DMS 273 (cell line): ENCODE measurements around the gene MRAP2.

Experiments used
- DNase-seq: peaks from one replicate; lab custom pipeline; 2025; ENCODE audit not compliant: unreplicated experiment; lab: John Stamatoyannopoulos, UW

MRAP2 gene

GRCh38 chr6:84033523-84034451 is at the start of gene MRAP2:
MRAP2 (plus strand) TSS chr6:84033772; CDS start chr6:84055319, 21,547 bp downstream.
- peak; percentile 89 for DNase-seq

- DNase-seq, result no peak
These were observed 49.2 kb upstream of the MRAP2 start for GRCh38 chr6:83984411-83984810.

GRCh38 chr6:83985308-83985713 is 48.3 kb upstream of the MRAP2 start:
- no peak for DNase-seq

GRCh38 chr6:83985715-83986114 is 47.9 kb upstream of the MRAP2 start:
- DNase-seq, result no peak

- DNase-seq, result no peak
These were observed 35.5 kb upstream of the MRAP2 start for GRCh38 chr6:83998021-83998584.

- DNase-seq, result no peak
These were observed 32.5 kb upstream of the MRAP2 start for GRCh38 chr6:84001119-84001518.

- DNase-seq, result peak; percentile 13
These were observed 31.3 kb upstream of the MRAP2 start for GRCh38 chr6:84002226-84002625.

- peak; percentile 12 for DNase-seq
These were observed 30.4 kb upstream of the MRAP2 start for GRCh38 chr6:84003131-84003530.

GRCh38 chr6:84003654-84004053 is 29.9 kb upstream of the MRAP2 start:
- DNase-seq, result no peak

- peak; percentile 63 for DNase-seq
These were observed 25.7 kb upstream of the MRAP2 start for GRCh38 chr6:84007871-84008270.

GRCh38 chr6:84013354-84013753 is 20.2 kb upstream of the MRAP2 start:
- DNase-seq, result no peak

- DNase-seq, result peak; percentile 31
These were observed 19.6 kb upstream of the MRAP2 start for GRCh38 chr6:84013931-84014330.

- no peak for DNase-seq
These were observed 17.5 kb upstream of the MRAP2 start for GRCh38 chr6:84016029-84016428.

GRCh38 chr6:84017709-84018452 is 15.7 kb upstream of the MRAP2 start:
- DNase-seq, result no peak

GRCh38 chr6:84018453-84019061 is 15.0 kb upstream of the MRAP2 start:
- no peak for DNase-seq

GRCh38 chr6:84019141-84019841 is 14.3 kb upstream of the MRAP2 start:
- no peak for DNase-seq

GRCh38 chr6:84019842-84020211 is 13.7 kb upstream of the MRAP2 start:
- no peak for DNase-seq

- DNase-seq, result no peak
These were observed 11.9 kb upstream of the MRAP2 start for GRCh38 chr6:84021625-84022024.

GRCh38 chr6:84026721-84027164 is 6.8 kb upstream of the MRAP2 start:
- peak; percentile 69 for DNase-seq

- DNase-seq, result peak; percentile 98
These were observed 6.0 kb upstream of the MRAP2 start for GRCh38 chr6:84027340-84028181.
